ENCODE data around the gene WDR88. TPM values are rescaled to one million over a fixed set of nuclear protein-coding genes. Genes with fewer than 3 reads are reported as not detected.
A peak's percentile ranks its signal among the peaks of the same experiment; 100 is the strongest.

Gene WDR88
- total and polyA plus RNA-seq, 10 of the 15 experiments (the other 5 are each of a cell fraction or from before 2014, with no cell fraction given) = 0.19 to 0.34 TPM; not detected in 8

DNA sequence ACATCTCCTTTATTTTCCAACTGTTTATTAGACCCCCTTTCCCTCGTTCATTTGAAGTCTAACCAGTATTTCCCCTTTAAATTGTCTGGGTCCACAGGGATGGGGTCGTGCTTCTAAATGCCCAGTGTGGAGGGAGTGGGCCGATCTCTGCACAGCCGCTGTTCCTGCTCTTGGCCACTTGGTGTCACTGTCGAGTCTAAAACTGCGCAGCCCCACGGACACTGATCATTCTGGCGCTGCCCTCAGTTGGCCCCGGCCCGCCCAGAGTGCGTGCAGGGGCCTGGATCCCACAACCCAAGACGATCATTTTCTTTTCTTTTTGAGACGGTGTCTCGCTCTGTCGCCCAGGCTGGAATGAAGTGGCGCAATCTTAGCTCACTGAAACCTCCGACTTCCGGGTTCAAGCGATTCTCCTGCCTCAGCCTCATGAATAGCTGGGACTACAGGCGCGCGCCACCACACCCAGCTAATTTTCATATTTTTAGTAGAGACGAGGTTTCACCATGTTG lies 12.0 kb downstream of the WDR88 start:
- H3K9me3 ChIP-seq (replicated peaks; ENCODE audit: control insufficient read depth, insufficient read depth, low read length) = no peaks in the 10 kb centered on the region
- no peaks in the 10 kb centered on the region for H4K20me1 ChIP-seq (ENCODE audit: control insufficient read depth, insufficient read depth)
- ATAC-seq (peak; percentile 99), FAIRE-seq (peak; percentile 96), DNase-seq (ENCODE audit: low read depth, low spot score) (no peak)
- H3K4me1 ChIP-seq (ENCODE audit: control insufficient read depth, insufficient read depth, low read length) = no peaks in the 10 kb centered on the region
- CTCF ChIA-PET = interaction anchor here (0.7 to 2.0 kb wide), 10 partner anchors 11 to 406 kb away, joined by 3 to 41 read pairs (median 4); no protein-coding TSS in a partner anchor
- WGBS (ENCODE audit: insufficient coverage, insufficient replicate concordance, low lambda C conversion rate, missing lambda C conversion rate) = 29% methylated on average over 23 of the region's 23 CpGs
- H3K36me3 ChIP-seq (ENCODE audit: control insufficient read depth in 2 of 2, insufficient read depth in 2 of 2, low read length in 1 of 2) = no peaks in the 10 kb centered on the region
- RAD21 ChIA-PET (ENCODE audit: unreplicated experiment) = interaction anchor here (1.0 to 2.0 kb wide), 3 partner anchors 40 to 80 kb away, joined by 3 to 10 read pairs (median 8); no protein-coding TSS in a partner anchor
- intact Hi-C loops (cut with micrococcal nuclease; ENCODE audit: unreplicated experiment) (loop anchor here (1.0 to 5.0 kb wide), 3 partner anchors 33 to 263 kb away; no protein-coding TSS in a partner anchor), in situ Hi-C loops (cut with MboI) (loop anchor here (5.0 kb wide), 1 partner anchor 93 kb away; no protein-coding TSS in a partner anchor)
- POLR2A ChIA-PET = no interaction called here
- BruUV-seq (replicated peaks) = no TSS peak
- H3K9ac ChIP-seq (ENCODE audit: control insufficient read depth, insufficient read depth, low read length) = no peak overlapping the region
- no peaks in the 10 kb centered on the region for H3K27me3 ChIP-seq (replicated peaks in 1 of 2; ENCODE audit: control insufficient read depth in 2 of 2, insufficient read depth in 2 of 2, low read length in 1 of 2)
- no peak overlapping the region for H3K4me3 ChIP-seq
- no peaks in the 10 kb centered on the region for H3K79me2 ChIP-seq (ENCODE audit: control insufficient read depth, insufficient read depth, low read length)
- SMC1A ChIA-PET (ENCODE audit: uncharacterized antibody, unreplicated experiment) = interaction anchor here (0.6 to 1.8 kb wide), 2 partner anchors 9 to 40 kb away, joined by 5 to 9 read pairs; no protein-coding TSS in a partner anchor
- H2AFZ ChIP-seq (ENCODE audit: control insufficient read depth, low read depth, low read length) = no peak overlapping the region
- H3K4me2 ChIP-seq (ENCODE audit: control insufficient read depth, insufficient read depth) = no peak overlapping the region
- H3K27ac ChIP-seq (ENCODE audit: control insufficient read depth, insufficient read depth) = no peak overlapping the region
- no peak for TF ChIP-seq HDAC2 (IDR thresholded peaks at IDR 0.05)
- TF ChIP-seq, protein P1, sequence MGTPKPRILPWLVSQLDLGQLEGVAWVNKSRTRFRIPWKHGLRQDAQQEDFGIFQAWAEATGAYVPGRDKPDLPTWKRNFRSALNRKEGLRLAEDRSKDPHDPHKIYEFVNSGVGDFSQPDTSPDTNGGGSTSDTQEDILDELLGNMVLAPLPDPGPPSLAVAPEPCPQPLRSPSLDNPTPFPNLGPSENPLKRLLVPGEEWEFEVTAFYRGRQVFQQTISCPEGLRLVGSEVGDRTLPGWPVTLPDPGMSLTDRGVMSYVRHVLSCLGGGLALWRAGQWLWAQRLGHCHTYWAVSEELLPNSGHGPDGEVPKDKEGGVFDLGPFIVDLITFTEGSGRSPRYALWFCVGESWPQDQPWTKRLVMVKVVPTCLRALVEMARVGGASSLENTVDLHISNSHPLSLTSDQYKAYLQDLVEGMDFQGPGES (IDR thresholded peaks at IDR 0.05) = no peak
- no peak for TF ChIP-seq SMAD5 (IDR thresholded peaks at IDR 0.05; ENCODE audit: low read depth)
- no peak for TF ChIP-seq CBFB (IDR thresholded peaks at IDR 0.05; ENCODE audit: low read depth)
- TF ChIP-seq, protein P2, sequence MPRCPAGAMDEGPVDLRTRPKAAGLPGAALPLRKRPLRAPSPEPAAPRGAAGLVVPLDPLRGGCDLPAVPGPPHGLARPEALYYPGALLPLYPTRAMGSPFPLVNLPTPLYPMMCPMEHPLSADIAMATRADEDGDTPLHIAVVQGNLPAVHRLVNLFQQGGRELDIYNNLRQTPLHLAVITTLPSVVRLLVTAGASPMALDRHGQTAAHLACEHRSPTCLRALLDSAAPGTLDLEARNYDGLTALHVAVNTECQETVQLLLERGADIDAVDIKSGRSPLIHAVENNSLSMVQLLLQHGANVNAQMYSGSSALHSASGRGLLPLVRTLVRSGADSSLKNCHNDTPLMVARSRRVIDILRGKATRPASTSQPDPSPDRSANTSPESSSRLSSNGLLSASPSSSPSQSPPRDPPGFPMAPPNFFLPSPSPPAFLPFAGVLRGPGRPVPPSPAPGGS (IDR thresholded peaks at IDR 0.05; ENCODE audit: borderline replicate concordance, insufficient read depth, low read depth, low read length, poor library complexity, severe bottlenecking) = no peak
- no peak for TF ChIP-seq NR2C1 (IDR thresholded peaks at IDR 0.05)
- no peak for TF ChIP-seq MXI1 (IDR thresholded peaks at IDR 0.05; ENCODE audit: low read depth, low read length)
- TF ChIP-seq NRF1 (conservative IDR thresholded peaks at IDR 0.05; ENCODE audit: low read depth, low read length) = no peak
- no peak for TF ChIP-seq NR2F1 (conservative IDR thresholded peaks at IDR 0.05)
- no peak for TF ChIP-seq CHD1 (IDR thresholded peaks at IDR 0.05; ENCODE audit: low read depth, low read length)
- TF ChIP-seq RFX5 (IDR thresholded peaks at IDR 0.05; ENCODE audit: low read depth, low read length) = no peak
- TF ChIP-seq TARDBP (IDR thresholded peaks at IDR 0.05; ENCODE audit: borderline replicate concordance) = 0 out of 2 replicates have a peak, but pooled peaks have one; percentile 42
- no peak for TF ChIP-seq RBBP5 (conservative IDR thresholded peaks at IDR 0.05)
- TF ChIP-seq, protein P3, sequence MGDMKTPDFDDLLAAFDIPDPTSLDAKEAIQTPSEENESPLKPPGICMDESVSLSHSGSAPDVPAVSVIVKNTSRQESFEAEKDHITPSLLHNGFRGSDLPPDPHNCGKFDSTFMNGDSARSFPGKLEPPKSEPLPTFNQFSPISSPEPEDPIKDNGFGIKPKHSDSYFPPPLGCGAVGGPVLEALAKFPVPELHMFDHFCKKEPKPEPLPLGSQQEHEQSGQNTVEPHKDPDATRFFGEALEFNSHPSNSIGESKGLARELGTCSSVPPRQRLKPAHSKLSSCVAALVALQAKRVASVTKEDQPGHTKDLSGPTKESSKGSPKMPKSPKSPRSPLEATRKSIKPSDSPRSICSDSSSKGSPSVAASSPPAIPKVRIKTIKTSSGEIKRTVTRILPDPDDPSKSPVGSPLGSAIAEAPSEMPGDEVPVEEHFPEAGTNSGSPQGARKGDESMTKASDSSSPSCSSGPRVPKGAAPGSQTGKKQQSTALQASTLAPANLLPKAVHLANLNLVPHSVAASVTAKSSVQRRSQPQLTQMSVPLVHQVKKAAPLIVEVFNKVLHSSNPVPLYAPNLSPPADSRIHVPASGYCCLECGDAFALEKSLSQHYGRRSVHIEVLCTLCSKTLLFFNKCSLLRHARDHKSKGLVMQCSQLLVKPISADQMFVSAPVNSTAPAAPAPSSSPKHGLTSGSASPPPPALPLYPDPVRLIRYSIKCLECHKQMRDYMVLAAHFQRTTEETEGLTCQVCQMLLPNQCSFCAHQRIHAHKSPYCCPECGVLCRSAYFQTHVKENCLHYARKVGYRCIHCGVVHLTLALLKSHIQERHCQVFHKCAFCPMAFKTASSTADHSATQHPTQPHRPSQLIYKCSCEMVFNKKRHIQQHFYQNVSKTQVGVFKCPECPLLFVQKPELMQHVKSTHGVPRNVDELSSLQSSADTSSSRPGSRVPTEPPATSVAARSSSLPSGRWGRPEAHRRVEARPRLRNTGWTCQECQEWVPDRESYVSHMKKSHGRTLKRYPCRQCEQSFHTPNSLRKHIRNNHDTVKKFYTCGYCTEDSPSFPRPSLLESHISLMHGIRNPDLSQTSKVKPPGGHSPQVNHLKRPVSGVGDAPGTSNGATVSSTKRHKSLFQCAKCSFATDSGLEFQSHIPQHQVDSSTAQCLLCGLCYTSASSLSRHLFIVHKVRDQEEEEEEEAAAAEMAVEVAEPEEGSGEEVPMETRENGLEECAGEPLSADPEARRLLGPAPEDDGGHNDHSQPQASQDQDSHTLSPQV (IDR thresholded peaks at IDR 0.05) = no peak
- peak; percentile 82 for TF ChIP-seq SMC3 (IDR thresholded peaks at IDR 0.05; ENCODE audit: borderline replicate concordance, low read length)
- TF ChIP-seq BHLHE40 (IDR thresholded peaks at IDR 0.05; ENCODE audit: borderline replicate concordance in 1 of 2, low read depth in 2 of 2, low read length in 1 of 2) = 0 out of 4 replicates have a peak, but pooled peaks of 1 of the 2 experiments have one; percentile 3
- TF ChIP-seq POU2F2 (IDR thresholded peaks at IDR 0.05; ENCODE audit: borderline replicate concordance, low read depth, low read length) = 0 out of 3 replicates have a peak, but pooled peaks have one; percentile 28

Data from GM12878 (cell line).